Esophagus (tissue), 2 donors: Measurements from ENCODE around the gene MEPE. TPM values are rescaled to one million over a fixed set of nuclear protein-coding genes. Genes with fewer than 3 reads are reported as not detected.

ENCODE experiments used
- H3K27ac ChIP-seq, 2 donors: one replicate each; pipeline ENCODE4 v1.5.1; 2013; ENCODE audit warnings: low read depth in 2 of 2, mild to moderate bottlenecking in 2 of 2, inconsistent platforms in 1 of 2, low read length in 1 of 2, moderate library complexity in 1 of 2
- H3K27me3 ChIP-seq, 2 donors: one replicate each; pipeline ENCODE4 v1.6.1; 2013; ENCODE audit warnings: low read length in 2 of 2, control low read depth in 1 of 2, mild to moderate bottlenecking in 1 of 2; ENCODE audit not compliant: insufficient read depth in 2 of 2, control insufficient read depth in 1 of 2
- H3K36me3 ChIP-seq, 2 donors: one replicate each; pipeline ENCODE4 v1.6.1; 2013; ENCODE audit warnings: low read length in 1 of 2; ENCODE audit not compliant: control insufficient read depth in 2 of 2, insufficient read depth in 2 of 2
- H3K4me1 ChIP-seq, 2 donors: one replicate each; pipeline ENCODE4 v1.6.1; 2013; ENCODE audit warnings: low read length in 1 of 2; ENCODE audit not compliant: control insufficient read depth in 2 of 2, insufficient read depth in 2 of 2
- H3K4me3 ChIP-seq, 2 donors: one replicate each; pipeline ENCODE4 v1.5.1; 2013; ENCODE audit warnings: low read length in 2 of 2, mild to moderate bottlenecking in 2 of 2, low read depth in 1 of 2, moderate library complexity in 1 of 2
- H3K9me3 ChIP-seq, 2 donors: one replicate each; pipeline ENCODE4 v1.6.1; 2013; ENCODE audit warnings: mild to moderate bottlenecking in 2 of 2, low read depth in 1 of 2, low read length in 1 of 2, moderate library complexity in 1 of 2; ENCODE audit not compliant: control insufficient read depth in 2 of 2, insufficient read depth in 1 of 2
- WGBS, 2 donors: extraction: QIAGEN DNeasy Blood & Tissue Kit; methylation state at CpG; one replicate each; pipeline ENCODE4 v1.1.7; 2013; 5-methylcytosine and 5-hydroxymethylcytosine counted together
- polyA plus RNA-seq, 2 donors: library from polyadenylated mRNA; stranded (reverse); fragments of 200-250 nt; gene quantifications; one replicate each; pipeline ENCODE4 v1.2.3, GENCODE V29; 2013
- donor health status: healthy with polysubstance abuse.
- donor health status: Bipolar disorder and iron deficiency.

The MEPE gene
- polyA plus RNA-seq, 2 donors: not detected

- H3K27ac ChIP-seq: no peak overlapping the region
- WGBS, 2 donors: 55 to 59% methylated on average over 3 of the region's 3 CpGs
- H3K9me3 ChIP-seq: no peaks in the 10 kb centered on the region
- H3K4me3 ChIP-seq: no peak overlapping the region
- H3K36me3 ChIP-seq: no peaks in the 10 kb centered on the region
- H3K27me3 ChIP-seq: no peaks in the 10 kb centered on the region
- no peaks in the 10 kb centered on the region for H3K4me1 ChIP-seq
Measured at GRCh38 chr4:87807402-87807801, 25.4 kb upstream of the MEPE start.

DNA sequence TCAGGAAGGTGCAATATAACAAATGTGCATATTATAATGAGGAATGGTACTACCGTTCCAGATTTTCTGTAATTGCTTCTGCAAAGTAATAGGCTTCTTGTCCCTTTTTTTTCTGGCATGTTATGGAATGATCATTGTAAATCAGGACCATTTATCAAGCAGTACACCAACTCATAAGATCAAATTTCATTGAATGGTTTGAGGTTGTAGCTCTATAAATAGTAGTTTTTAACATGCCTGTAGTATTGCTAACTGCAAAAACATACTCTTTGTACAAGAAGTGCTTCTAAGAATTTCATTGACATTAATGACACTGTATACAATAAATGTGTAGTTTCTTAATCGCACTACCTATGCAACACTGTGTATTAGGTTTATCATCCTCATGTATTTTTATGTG, 20.8 kb upstream of the MEPE start:
- Histone ChIP-seq H3K9me3 (no peaks in the 10 kb centered on the region), H3K4me3 (no peak overlapping the region), H3K36me3 (no peaks in the 10 kb centered on the region), H3K4me1 (no peaks in the 10 kb centered on the region), H3K27me3 (no peaks in the 10 kb centered on the region), H3K27ac (no peak overlapping the region)
- 86 to 93% methylated on average over 2 of the region's 2 CpGs for whole genome bisulfite sequencing, 2 donors

GRCh38 chr4:87819281-87819919, 13.4 kb upstream of the MEPE start:
- 57 to 63% methylated on average over 8 of the region's 8 CpGs for WGBS, 2 donors

DNA sequence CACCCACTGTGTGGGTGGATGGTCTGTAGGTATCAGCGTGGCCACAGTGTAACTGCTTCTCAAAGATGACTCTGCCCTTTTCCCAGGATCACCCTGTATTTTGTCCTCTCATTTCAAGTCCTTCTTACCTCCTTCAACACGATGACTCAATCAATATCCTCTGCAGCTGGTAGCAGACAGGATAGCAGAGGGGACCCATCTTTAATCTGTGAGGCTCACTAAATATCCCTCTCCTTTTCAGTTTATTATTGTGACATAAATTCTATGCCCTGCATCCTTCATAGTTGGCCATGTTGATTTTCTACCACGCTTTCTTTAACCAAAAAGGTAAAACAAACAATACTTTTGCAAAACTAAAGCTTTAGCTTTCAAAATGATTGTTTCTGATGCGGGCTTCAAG, 9.6 kb upstream of the MEPE start:
- Histone ChIP-seq H3K27me3 (no peaks in the 10 kb centered on the region), H3K27ac (no peak overlapping the region), H3K36me3 (no peaks in the 10 kb centered on the region), H3K4me1 (peaks cover 0 to 2% of the 10 kb centered on the region in 2 donors), H3K9me3 (no peaks in the 10 kb centered on the region), H3K4me3 (no peak overlapping the region)
- 54 to 66% methylated on average over 4 of the region's 4 CpGs for WGBS, 2 donors

More at GRCh38 chr4:87819281-87819919, 13.4 kb upstream of the MEPE start:
- peak overlapping the region in 1 of 2 donors; percentile 1 for H3K27ac ChIP-seq
- peaks cover 0 to 2% of the 10 kb centered on the region in 2 donors for H3K4me1 ChIP-seq
- no peaks in the 10 kb centered on the region for H3K36me3 ChIP-seq
- H3K9me3 ChIP-seq: no peaks in the 10 kb centered on the region
- no peaks in the 10 kb centered on the region for H3K27me3 ChIP-seq
- H3K4me3 ChIP-seq: no peak overlapping the region

DNA sequence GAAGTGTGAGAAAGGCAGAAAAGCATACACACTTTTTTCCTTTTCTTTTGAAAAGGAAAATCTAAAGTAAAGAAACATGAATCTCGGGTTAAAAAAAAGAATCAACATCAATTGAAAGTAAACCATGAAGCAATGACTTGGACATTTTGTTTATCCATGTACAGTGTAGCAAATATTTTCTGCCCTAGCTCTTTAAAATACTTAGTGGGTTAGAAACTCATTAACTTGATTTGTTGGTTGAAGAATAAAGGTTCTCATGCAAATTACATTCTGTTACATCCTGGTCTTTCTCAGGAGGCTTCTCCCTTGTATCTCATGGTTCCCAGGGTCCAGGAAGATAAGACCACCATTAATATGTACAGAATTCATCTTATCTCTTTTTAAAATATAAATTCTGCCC, 9.0 kb upstream of the MEPE start:
- Histone ChIP-seq H3K36me3 (no peaks in the 10 kb centered on the region), H3K4me1 (peaks cover 0 to 2% of the 10 kb centered on the region in 2 donors), H3K9me3 (no peaks in the 10 kb centered on the region), H3K27me3 (no peaks in the 10 kb centered on the region), H3K27ac (no peak overlapping the region), H3K4me3 (no peak overlapping the region)
- 41 to 50% methylated on average over 1 of the region's 1 CpG for WGBS, 2 donors

GRCh38 chr4:87824352-87824751, 8.4 kb upstream of the MEPE start:
- Histone ChIP-seq H3K4me1 (peaks cover 0 to 2% of the 10 kb centered on the region in 2 donors), H3K27ac (no peak overlapping the region), H3K36me3 (no peaks in the 10 kb centered on the region), H3K27me3 (no peaks in the 10 kb centered on the region), H3K9me3 (no peaks in the 10 kb centered on the region), H3K4me3 (no peak overlapping the region)
- WGBS, 2 donors: 47% methylated on average over 1 of the region's 1 CpG

- H3K9me3 ChIP-seq: no peaks in the 10 kb centered on the region
- WGBS, 2 donors: 78 to 82% methylated on average over 2 of the region's 2 CpGs
Measured at GRCh38 chr4:87834401-87834800, 1.6 kb downstream of the MEPE start.

GRCh38 chr4:87835197-87835596, 2.4 kb downstream of the MEPE start:
- no peaks in the 10 kb centered on the region for H3K9me3 ChIP-seq
- H3K27ac ChIP-seq: no peak overlapping the region
- no peaks in the 10 kb centered on the region for H3K4me1 ChIP-seq
- H3K4me3 ChIP-seq: no peak overlapping the region
- H3K27me3 ChIP-seq: no peaks in the 10 kb centered on the region
- no peaks in the 10 kb centered on the region for H3K36me3 ChIP-seq
- WGBS, 2 donors: 85 to 91% methylated on average over 2 of the region's 2 CpGs

More at GRCh38 chr4:87834401-87834800, 1.6 kb downstream of the MEPE start:
- no peak overlapping the region for H3K27ac ChIP-seq
- no peaks in the 10 kb centered on the region for H3K27me3 ChIP-seq
- H3K4me1 ChIP-seq: no peaks in the 10 kb centered on the region
- H3K36me3 ChIP-seq: no peaks in the 10 kb centered on the region
- no peak overlapping the region for H3K4me3 ChIP-seq

GRCh38 chr4:87835743-87836142, 3.0 kb downstream of the MEPE start:
- Histone ChIP-seq H3K36me3 (no peaks in the 10 kb centered on the region), H3K27me3 (no peaks in the 10 kb centered on the region), H3K4me3 (no peak overlapping the region), H3K9me3 (no peaks in the 10 kb centered on the region), H3K27ac (no peak overlapping the region), H3K4me1 (no peaks in the 10 kb centered on the region)
- WGBS, 2 donors: 92 to 93% methylated on average over 2 of the region's 2 CpGs

- Histone ChIP-seq H3K4me1 (no peaks in the 10 kb centered on the region), H3K9me3 (no peaks in the 10 kb centered on the region), H3K4me3 (no peak overlapping the region), H3K27ac (no peak overlapping the region), H3K36me3 (no peaks in the 10 kb centered on the region), H3K27me3 (no peaks in the 10 kb centered on the region)
- 68% methylated on average over 6 of the region's 6 CpGs for WGBS, 2 donors
Measured at GRCh38 chr4:87838205-87838604, 5.4 kb downstream of the MEPE start.
